Hepatocyte (in vitro differentiated cells): Measurements from ENCODE around the gene CCDC34. TPM values are rescaled to one million over a fixed set of nuclear protein-coding genes. Genes with fewer than 3 reads are reported as not detected.
A peak's percentile ranks its signal among the peaks of the same experiment; 100 is the strongest.

Experiments
- DNase-seq: peaks from one replicate; pipeline ENCODE4 v3.0.0-alpha.2; 2016; ENCODE audit warnings: low spot score
- H2AFZ ChIP-seq: fragments of 200-600 bp; sonication (generic); 2 replicates; pipeline ENCODE4 v1.6.0; 2016; ENCODE audit warnings: antibody characterized with exemption, mild to moderate bottlenecking
- H3K27ac ChIP-seq: fragments of 200-600 bp; sonication (generic); 2 replicates; pipeline ENCODE4 v1.5.1; 2016; ENCODE audit warnings: mild to moderate bottlenecking
- H3K27me3 ChIP-seq: fragments of 200-600 bp; sonication (generic); 2 replicates; pipeline ENCODE4 v1.6.1; 2016
- H3K36me3 ChIP-seq: fragments of 200-600 bp; sonication (generic); replicated peaks from 2 replicates; pipeline ENCODE4 v1.5.1; 2016; ENCODE audit warnings: low read depth; ENCODE audit not compliant: insufficient read depth
- H3K4me1 ChIP-seq: fragments of 200-600 bp; sonication (generic); 2 replicates; pipeline ENCODE4 v1.5.1; 2016; ENCODE audit warnings: mild to moderate bottlenecking, moderate library complexity; ENCODE audit not compliant: insufficient read depth
- H3K4me2 ChIP-seq: fragments of 200-600 bp; sonication (generic); 2 replicates; pipeline ENCODE4 v1.6.0; 2016
- H3K4me3 ChIP-seq: fragments of 200-600 bp; sonication (generic); 2 replicates; pipeline ENCODE4 v1.5.1; 2016; ENCODE audit warnings: mild to moderate bottlenecking
- H3K79me2 ChIP-seq: fragments of 200-600 bp; sonication (generic); 2 replicates; pipeline ENCODE4 v1.6.0; 2017; ENCODE audit warnings: mild to moderate bottlenecking
- H3K9me2 ChIP-seq: fragments of 200-600 bp; sonication (generic); replicated peaks from 2 replicates; pipeline ENCODE4 v1.6.0; 2017; ENCODE audit warnings: mild to moderate bottlenecking; ENCODE audit not compliant: insufficient read depth
- H3K9me3 ChIP-seq: fragments of 200-600 bp; sonication (generic); 2 replicates; pipeline ENCODE4 v1.5.1; 2016; ENCODE audit warnings: low read depth, mild to moderate bottlenecking
- H4K20me1 ChIP-seq: fragments of 200-600 bp; sonication (generic); 2 replicates; pipeline ENCODE4 v1.6.0; 2016; ENCODE audit warnings: mild to moderate bottlenecking; ENCODE audit not compliant: insufficient read depth, poor library complexity, severe bottlenecking
- EZH2 ChIP-seq: fragments of 200-600 bp; sonication (generic); IDR thresholded peaks from 2 replicates; pipeline ENCODE4 v1.6.1; 2016; ENCODE audit warnings: antibody characterized with exemption, mild to moderate bottlenecking, borderline replicate concordance
- EZH2phosphoT487 ChIP-seq: fragments of 200-600 bp; sonication (generic); IDR thresholded peaks from one replicate; pipeline ENCODE4 v1.6.1; 2018; ENCODE audit warnings: antibody characterized with exemption, mild to moderate bottlenecking, low read depth, moderate library complexity; ENCODE audit not compliant: unreplicated experiment, severe bottlenecking
- WGBS: methylation state at CpG from one replicate; pipeline ENCODE4 v1.1.6; 2016; ENCODE audit warnings: low lambda C conversion rate; ENCODE audit errors: missing lambda C conversion rate; 5-methylcytosine and 5-hydroxymethylcytosine counted together
- polyA plus RNA-seq: library from polyadenylated mRNA; unstranded; fragments of >200 nt; fragmentation: Nextera tagmentation; extraction: Ambion mirVana; gene quantifications from 2 replicates; pipeline ENCODE4 v1.2.1, GENCODE V29; 2016
- total RNA-seq: library from RNA; depleted of rRNA; stranded (reverse); fragments of >200 nt; gene quantifications from 2 replicates; pipeline ENCODE4 v1.2.3, GENCODE V29; 2014
- TF ChIP-seq, protein P1 (sequence below): fragments of 200-600 bp; sonication (generic); IDR thresholded peaks from 2 replicates; pipeline ENCODE4 v1.5.1; 2016; ENCODE audit warnings: antibody characterized with exemption, mild to moderate bottlenecking; ENCODE audit not compliant: poor library complexity

The CCDC34 gene
- total and polyA plus RNA-seq, 2 experiments from 2014 or later: 6.0 to 7.5 TPM

DNA sequence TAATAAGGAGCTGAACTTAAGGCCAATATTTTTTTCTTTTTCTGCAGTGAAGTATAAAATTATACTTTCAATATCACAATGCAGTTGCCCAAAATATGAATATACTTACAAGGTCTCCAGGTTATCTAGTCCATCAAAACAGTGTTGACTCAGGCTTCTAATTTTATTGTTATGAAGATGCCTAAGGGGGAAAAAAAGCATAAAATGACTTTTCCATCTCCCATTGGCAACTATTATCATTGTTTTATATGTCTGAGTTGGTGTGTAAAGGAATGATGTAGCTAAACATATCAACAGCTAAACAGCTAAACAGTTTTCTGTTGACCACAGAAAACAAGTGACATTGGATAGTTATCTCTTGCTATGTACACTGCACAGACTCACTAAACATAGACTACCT lies 21.2 kb upstream of the CCDC34 start:
- H3K9me3 ChIP-seq: no peaks in the 10 kb centered on the region
- no peak overlapping the region for H2AFZ ChIP-seq
- no peaks in the 10 kb centered on the region for H3K36me3 ChIP-seq
- no peaks in the 10 kb centered on the region for H3K27me3 ChIP-seq
- H3K4me3 ChIP-seq: no peak overlapping the region
- H4K20me1 ChIP-seq: no peaks in the 10 kb centered on the region
- TF ChIP-seq, protein P1, sequence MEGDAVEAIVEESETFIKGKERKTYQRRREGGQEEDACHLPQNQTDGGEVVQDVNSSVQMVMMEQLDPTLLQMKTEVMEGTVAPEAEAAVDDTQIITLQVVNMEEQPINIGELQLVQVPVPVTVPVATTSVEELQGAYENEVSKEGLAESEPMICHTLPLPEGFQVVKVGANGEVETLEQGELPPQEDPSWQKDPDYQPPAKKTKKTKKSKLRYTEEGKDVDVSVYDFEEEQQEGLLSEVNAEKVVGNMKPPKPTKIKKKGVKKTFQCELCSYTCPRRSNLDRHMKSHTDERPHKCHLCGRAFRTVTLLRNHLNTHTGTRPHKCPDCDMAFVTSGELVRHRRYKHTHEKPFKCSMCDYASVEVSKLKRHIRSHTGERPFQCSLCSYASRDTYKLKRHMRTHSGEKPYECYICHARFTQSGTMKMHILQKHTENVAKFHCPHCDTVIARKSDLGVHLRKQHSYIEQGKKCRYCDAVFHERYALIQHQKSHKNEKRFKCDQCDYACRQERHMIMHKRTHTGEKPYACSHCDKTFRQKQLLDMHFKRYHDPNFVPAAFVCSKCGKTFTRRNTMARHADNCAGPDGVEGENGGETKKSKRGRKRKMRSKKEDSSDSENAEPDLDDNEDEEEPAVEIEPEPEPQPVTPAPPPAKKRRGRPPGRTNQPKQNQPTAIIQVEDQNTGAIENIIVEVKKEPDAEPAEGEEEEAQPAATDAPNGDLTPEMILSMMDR: no peak
- no peak for TF ChIP-seq EZH2
- no peak for TF ChIP-seq EZH2phosphoT487
- H3K4me2 ChIP-seq: no peak overlapping the region
- no peaks in the 10 kb centered on the region for H3K9me2 ChIP-seq
- DNase-seq: no peak
- H3K79me2 ChIP-seq: peaks cover 17% of the 10 kb centered on the region
- H3K27ac ChIP-seq: no peak overlapping the region
- peaks cover 14% of the 10 kb centered on the region for H3K4me1 ChIP-seq

DNA sequence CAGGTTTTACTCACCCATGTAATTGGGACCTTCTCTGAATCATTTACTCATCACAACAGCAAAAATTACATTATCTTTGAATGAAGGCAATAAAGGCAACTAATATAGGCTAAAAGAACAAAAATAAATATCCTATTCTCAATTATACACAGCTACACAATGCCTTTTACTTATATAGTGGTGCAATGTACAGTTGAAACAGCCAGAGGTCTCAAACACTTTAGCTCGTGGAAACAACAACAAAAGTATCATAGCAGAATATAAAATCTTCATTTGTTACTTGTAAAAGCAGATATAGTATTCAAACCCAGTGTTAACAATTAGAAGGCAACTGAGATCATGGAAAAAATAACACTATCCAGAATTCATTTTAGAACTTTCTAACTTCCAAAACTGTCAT lies 20.6 kb upstream of the CCDC34 start:
- H3K27me3 ChIP-seq: no peaks in the 10 kb centered on the region
- TF ChIP-seq, protein P1: no peak
- no peak for TF ChIP-seq EZH2phosphoT487
- TF ChIP-seq EZH2: no peak
- H3K9me3 ChIP-seq: no peaks in the 10 kb centered on the region
- H4K20me1 ChIP-seq: no peaks in the 10 kb centered on the region
- peaks cover 17% of the 10 kb centered on the region for H3K79me2 ChIP-seq
- H2AFZ ChIP-seq: no peak overlapping the region
- H3K4me1 ChIP-seq: peaks cover 8% of the 10 kb centered on the region
- H3K36me3 ChIP-seq: no peaks in the 10 kb centered on the region
- no peak overlapping the region for H3K4me3 ChIP-seq
- no peak for DNase-seq
- WGBS: 79% methylated on average over 1 of the region's 1 CpG
- no peak overlapping the region for H3K27ac ChIP-seq
- H3K9me2 ChIP-seq: no peaks in the 10 kb centered on the region
- H3K4me2 ChIP-seq: no peak overlapping the region

DNA sequence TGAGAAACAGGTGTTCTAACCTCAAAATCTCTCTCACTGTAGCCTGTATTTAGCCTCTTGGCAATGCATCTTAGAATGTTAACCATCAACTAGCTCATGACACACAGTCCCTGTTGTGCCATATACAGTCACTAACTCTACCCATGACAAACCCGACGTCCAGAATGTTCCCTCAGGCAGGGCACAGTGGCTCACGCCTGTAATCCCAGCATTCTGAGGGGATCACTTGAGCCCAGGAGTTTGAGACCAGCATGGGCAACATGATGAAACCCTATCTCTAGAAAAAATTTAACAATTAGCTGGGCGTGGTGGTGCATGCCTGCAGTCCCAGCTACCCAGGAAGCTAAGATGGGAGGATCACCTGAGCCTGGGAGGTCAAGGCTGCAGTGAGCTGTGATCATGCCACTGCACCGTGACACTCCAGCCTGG lies 18.2 kb upstream of the CCDC34 start:
- Histone ChIP-seq H3K36me3 (no peaks in the 10 kb centered on the region), H3K9me3 (no peaks in the 10 kb centered on the region), H3K4me2 (no peak overlapping the region), H3K27me3 (no peaks in the 10 kb centered on the region), H2AFZ (no peak overlapping the region), H3K79me2 (peaks cover 7% of the 10 kb centered on the region), H3K4me1 (peaks cover under 1% of the 10 kb centered on the region), H3K4me3 (no peak overlapping the region), H4K20me1 (no peaks in the 10 kb centered on the region), H3K9me2 (no peaks in the 10 kb centered on the region), H3K27ac (peak overlapping the region; percentile 11)
- TF ChIP-seq EZH2: no peak
- no peak for TF ChIP-seq EZH2phosphoT487
- TF ChIP-seq, protein P1: no peak
- 71% methylated on average over 5 of the region's 5 CpGs for WGBS
- DNase-seq: no peak

DNA sequence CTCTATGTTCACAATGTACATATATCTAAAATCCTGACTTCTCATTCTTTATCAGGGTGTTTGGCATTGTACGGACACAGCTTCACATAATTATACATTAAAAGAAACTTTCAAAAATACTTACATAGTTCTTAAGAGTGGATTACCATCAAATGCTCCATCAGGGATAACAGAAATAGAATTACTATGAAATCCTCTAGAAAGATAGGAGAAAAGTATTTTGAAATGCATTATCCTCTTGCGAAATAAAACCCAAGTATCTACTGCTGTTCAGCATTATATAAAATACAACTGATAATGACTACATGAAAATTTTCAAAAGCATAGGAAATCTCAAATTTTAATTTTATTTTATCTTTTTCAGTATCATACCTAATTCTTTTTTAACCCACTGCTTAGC lies 17.8 kb upstream of the CCDC34 start:
- Histone ChIP-seq H2AFZ (no peak overlapping the region), H4K20me1 (no peaks in the 10 kb centered on the region), H3K79me2 (peaks cover 7% of the 10 kb centered on the region), H3K4me2 (no peak overlapping the region), H3K4me1 (no peaks in the 10 kb centered on the region), H3K36me3 (no peaks in the 10 kb centered on the region), H3K9me2 (no peaks in the 10 kb centered on the region), H3K4me3 (no peak overlapping the region), H3K9me3 (no peaks in the 10 kb centered on the region), H3K27ac (no peak overlapping the region), H3K27me3 (no peaks in the 10 kb centered on the region)
- WGBS: 83% methylated on average over 2 of the region's 2 CpGs
- no peak for DNase-seq
- TF ChIP-seq EZH2phosphoT487 (no peak), EZH2 (no peak)
- TF ChIP-seq, protein P1: no peak
